ENCODE data around the gene RAD51B.

RAD51B gene

DNA sequence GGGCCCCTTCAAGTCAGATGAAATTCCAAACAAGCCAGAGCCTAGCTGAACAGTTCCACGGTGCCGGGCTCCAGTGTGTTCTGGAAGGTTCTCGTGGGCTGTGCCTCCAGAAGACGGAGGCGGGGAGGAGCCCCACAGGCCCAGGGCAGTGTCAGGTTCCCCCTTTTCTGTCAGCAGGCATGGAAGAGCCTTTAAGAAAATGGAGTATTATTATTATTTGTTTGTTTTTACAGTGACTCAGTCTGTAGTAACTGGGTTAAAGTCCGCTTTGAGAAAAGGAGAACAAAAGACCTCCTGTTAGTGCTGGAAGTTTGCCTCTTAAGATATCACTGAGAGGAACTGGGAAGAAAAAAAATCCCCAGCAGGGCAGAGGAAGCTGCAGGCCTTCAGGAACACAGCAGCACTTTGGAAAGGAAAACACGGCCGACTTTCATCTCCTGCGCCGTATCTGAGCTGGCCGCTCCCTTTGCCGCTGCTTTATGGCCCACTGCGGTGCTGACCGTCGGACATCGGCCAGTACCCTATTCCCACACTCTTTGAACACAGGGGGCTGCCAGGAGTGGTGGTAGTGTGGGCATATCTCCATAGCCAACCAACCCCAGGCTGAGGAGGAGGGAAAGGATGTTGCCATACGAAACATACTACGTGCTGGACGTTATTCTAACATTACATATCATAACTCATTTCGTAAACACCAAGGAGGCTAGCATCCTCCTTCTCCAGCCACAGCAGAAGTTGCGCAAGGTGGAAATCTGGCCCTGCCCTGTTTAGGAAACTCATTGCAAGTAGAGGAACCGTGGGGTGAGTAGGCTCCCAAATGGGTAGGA, 779.3 kb downstream of the RAD51B start:
- peak; percentile 95 for DNase-seq (ENCODE audit: low read depth)

DNA sequence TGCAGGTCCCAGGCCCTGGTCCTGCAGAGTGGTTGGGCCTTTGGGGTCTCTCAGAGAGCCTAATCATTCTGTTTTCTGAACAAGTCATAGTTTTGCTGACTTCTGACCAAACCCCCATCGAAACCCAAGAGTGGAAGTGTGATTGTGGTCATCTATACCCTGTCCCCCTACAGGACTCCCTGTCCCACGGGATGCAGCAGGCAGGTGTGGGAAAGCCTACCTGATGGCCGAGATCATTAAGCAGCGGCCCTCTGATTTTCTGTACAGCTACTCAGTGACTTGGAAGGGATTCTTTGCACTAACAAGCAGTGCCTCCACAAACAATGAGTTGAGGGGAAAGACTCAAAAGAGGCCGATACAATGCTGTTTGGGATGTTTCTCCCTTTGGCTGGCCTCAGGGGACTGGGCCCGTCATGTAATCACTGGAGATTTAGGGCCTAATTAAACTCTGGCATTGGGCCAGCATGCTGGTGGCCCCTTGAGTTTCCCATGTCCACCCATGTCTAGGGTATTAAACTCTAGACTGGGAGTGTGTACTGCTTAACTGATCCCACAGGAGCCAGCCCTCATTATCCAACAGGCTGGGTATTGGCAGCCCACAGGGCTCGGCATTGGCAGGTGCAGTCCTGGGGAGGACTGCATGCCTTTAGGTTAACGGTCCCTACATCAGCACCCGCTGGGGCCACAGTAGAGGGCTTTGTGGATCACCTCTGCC, 780.5 kb downstream of the RAD51B start:
- no peak for DNase-seq (ENCODE audit: low read depth)

- no peak for DNase-seq (ENCODE audit: low read depth)
Observed at GRCh38 chr14:68602507-68602906, 782.9 kb downstream of the RAD51B start.

- no peak for DNase-seq (ENCODE audit: low read depth)
Observed at GRCh38 chr14:68603533-68604360, 784.2 kb downstream of the RAD51B start.

GRCh38 chr14:68604361-68604730, 784.8 kb downstream of the RAD51B start:
- DNase-seq (ENCODE audit: low read depth): no peak

DNA sequence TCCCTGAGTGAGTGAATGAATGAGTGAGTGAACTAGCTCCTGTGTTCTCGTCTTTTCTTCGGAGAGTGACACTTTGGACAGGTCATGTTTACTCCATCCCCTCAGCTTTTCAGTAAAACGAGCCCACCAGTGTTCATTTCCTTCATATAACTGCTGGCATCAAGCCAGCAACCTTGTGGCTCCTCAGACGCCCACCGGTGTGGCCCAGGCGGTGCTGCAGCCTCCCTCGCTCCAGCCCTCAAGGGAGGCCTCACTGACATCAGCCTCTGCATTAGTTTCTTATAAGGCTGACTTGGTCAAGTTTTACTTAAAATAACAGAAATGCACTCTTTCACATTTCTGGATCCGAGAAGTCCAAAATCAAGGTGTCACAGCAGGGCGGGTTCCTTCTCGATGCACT, 785.2 kb downstream of the RAD51B start:
- DNase-seq (ENCODE audit: low read depth): no peak

DNA sequence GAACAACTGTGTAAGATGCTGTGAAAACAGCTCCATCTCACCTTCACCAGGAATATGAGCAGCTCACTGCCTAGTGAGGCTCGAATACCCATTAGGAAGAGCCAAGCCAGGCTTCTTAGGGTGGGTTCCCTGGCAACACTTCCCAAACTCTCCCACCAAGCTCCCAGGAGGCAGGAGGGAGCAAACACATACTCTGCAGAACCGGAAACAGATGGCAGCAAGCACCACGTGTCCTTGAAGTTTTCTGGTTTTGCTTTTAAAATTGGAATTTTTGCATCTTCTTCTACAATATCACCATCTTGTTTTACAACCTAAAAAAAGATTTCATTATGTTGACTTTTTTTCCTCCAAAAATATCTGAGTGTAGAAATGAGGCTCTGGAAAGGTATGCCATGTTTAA, 786.6 kb downstream of the RAD51B start:
- DNase-seq (ENCODE audit: low read depth): no peak

GRCh38 chr14:68606644-68607043, 787.1 kb downstream of the RAD51B start:
- DNase-seq (ENCODE audit: low read depth): no peak

DNA sequence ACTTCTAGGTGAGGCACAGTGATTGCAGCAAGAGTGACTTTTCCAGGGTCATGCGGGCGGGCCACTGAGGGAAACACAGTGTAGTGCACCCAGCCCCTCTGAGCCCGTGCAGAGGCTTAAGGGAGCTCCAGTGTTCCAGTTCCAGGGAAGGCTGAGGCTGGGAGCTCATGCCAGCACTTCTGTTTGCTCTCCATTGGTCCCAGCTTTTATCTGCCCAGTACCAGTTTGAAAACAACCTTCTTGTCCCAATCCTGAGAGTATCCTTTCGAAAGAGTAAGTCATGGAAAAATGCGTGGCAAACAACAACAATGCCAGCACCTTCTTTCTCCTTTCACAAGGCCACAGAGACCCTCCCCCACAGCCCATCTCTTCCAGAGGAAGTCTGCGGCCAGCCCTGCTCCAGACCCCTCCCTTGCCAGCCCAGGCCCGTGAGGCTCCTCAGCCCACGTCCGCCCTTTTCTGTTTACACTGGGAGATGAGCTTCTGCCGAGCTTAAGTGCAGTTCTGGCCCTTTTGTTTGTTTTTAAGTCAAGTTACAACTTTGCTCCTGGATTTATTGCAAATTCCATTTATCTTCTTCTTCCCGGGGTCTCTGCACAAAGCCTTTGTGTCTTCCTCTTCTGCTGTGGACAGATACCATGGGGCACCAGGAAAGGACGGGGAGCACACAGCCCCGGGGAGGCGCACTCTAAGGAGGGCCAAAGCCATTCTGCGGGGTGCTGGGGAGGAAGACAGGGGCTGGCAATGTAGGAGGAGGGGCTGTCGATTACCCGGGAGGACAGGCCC, 787.7 kb downstream of the RAD51B start:
- peak; percentile 67 for DNase-seq (ENCODE audit: low read depth)

- DNase-seq (ENCODE audit: low read depth): no peak
Observed at GRCh38 chr14:68607867-68608573, 788.4 kb downstream of the RAD51B start.

DNA sequence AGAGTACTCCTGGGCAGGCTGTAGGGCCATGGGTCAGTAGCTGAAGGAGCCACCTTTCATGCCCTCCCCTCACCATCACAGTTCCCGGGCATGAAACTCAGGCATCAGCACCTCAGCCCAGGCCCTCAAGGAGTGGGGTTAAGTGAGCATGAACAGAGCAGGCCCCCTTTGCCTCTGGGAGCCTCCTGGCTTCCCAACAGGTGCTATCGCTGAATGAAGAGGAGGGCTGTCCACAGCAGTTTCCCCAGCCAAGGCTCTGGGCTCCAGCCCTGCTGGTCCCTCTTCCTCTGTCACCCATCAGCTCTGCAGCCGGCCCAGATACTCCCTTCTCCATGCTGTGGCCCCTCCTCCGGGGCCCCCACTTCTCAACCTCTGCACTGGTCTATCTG, 789.0 kb downstream of the RAD51B start:
- DNase-seq (ENCODE audit: low read depth): no peak

- no peak for DNase-seq (ENCODE audit: low read depth)
Observed at GRCh38 chr14:68609012-68609411, 789.4 kb downstream of the RAD51B start.

GRCh38 chr14:68610251-68610793, 790.7 kb downstream of the RAD51B start:
- no peak for DNase-seq (ENCODE audit: low read depth)

DNA sequence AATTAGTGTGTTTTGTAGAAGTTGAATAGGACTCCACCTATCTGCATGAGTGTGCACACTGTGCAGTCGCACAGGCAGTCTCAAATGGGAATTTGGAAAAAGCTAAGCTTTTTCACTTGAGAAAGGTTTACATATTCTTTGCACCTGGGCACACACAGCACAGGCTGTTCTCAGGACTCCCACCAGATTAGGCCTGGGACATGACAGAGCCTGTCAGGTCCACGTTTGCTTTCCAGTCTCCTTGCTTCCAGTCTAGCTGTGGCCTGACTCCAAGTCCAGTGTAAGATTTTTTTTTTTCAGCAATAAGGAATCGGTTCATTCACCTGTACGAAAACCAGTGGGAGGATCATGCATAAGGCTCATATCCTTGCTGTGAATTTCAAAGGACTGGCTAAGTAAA, 792.0 kb downstream of the RAD51B start:
- no peak for DNase-seq (ENCODE audit: low read depth)

DNA sequence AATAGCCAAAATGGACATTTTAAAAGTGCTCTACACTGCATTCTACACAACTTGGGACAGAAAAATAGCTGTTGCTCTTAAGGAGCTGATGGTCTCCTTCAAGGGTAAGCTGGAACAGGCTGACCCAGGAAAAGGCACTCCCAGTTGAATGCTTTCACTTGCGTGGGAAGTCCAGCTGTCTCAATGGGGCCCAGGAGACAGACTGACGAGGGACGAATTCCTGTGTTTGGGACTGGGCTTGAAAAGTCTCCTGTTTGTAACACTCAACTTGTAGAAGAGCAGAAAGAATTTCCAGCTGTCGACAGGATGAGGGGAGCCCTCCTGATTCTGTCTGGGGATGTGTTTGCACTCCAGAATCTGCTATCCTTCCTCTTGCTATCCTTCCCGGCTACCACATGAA, 792.5 kb downstream of the RAD51B start:
- DNase-seq (ENCODE audit: low read depth): no peak

DNA sequence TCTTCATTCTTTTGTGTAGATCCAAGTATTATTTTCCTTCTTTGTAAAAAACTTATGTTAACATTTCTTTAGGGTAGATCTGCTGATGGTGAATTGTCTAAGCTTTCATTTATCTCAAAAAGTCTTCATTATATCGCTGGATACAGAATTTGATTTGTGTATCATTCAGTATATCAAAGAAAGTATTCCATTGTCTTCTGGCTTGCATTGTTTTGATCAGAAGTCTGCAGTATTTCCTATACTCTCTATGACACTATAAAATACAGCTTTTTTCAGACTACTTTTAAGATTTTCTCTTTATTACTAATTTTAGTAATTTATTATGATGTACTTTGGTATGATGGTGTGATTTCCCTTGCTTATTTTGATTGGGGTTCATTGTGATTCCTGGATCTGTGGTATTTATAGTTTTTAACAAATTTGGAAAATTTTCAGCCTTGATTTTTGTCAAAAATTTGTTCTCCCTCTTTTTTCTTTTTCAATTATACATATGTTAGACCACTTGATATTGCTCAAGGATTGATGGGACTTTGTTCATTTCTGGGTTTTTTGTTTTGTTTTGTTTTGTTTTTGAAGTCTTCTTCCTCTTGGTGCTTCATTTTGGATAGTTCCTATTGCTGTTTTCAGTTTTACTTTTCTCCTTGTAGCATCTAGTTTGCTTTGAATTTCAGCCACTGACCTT, 796.8 kb downstream of the RAD51B start:
- DNase-seq (ENCODE audit: low read depth): no peak

DNA sequence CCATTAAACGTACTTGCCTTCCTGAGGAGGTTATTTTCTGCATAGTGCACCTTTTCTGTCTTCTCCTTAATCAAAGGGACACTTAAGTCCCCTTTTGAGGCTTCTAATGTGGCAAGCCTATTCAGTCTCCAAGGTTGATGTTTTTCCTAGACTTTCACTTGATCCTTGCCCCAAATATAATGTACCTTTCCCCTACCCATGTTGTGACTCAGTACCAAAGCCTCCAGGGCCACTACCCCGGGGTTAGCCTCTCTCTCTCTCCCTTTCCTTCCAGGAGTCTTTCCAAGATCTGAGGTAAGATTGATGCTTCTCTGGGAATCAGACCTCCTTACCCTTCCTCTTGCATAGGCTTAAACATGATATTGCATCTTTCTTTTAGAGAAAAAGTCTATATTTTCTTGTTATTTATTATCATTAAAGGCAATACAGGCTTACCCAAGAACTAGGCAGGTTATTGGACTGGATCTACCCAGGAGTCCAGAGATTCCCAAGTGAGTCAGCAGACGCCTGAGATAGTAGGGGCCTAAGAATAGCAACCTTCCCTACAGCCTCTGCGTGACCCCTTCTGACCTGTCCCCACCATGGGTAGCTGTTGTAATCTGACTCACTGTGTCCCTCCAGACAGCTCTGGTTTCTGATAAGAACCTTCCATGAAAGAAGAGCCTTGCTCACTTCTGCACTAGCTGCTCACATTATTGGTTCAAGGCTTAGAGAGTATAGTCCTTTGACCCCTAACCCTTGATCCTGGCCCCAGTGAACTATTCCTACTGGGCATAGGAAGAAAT, 800.4 kb downstream of the RAD51B start:
- peak; percentile 66 for DNase-seq (ENCODE audit: low read depth)

GRCh38 chr14:68621400-68622365, 802.1 kb downstream of the RAD51B start:
- peak; percentile 50 for DNase-seq (ENCODE audit: low read depth)

Data from iris pigment epithelial cell (primary cell).